ENCODE data around the gene PIAS1. TPM values are rescaled to one million over a fixed set of nuclear protein-coding genes. Genes with fewer than 3 reads are reported as not detected.

The PIAS1 gene
- total RNA-seq, 1 donor from 2014 or later, result 6.8 TPM

DNA sequence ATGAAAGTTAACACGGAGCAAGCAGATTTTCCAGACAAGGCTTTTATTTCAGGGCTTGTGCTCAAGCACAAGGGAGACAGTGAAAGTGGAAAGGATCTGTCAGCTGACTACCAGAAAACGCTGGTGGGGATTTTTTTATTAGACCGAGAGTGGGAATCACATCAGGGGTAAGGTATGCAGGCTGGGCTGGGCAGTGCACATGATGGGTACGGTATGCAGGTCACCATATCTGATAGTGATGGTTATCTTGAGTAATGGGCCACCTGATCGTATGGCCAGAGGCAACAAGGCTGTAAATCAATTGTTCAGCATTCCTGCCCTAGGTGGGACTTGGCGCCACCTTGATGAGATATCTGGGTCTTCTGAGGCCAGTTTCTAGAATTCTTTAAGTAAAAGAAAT is 36.9 kb upstream of the PIAS1 start:
- no peaks in the 10 kb centered on the region for H3K27me3 ChIP-seq (ENCODE audit: control insufficient read depth, insufficient read depth, low read length)
- FAIRE-seq (no peak), DNase-seq (ENCODE audit: low read depth) (no peak)
- no peaks in the 10 kb centered on the region for H3K36me3 ChIP-seq (ENCODE audit: control insufficient read depth, insufficient read depth, low read length)
- H3K4me3 ChIP-seq (ENCODE audit: low read depth, low read length), result no peak overlapping the region
- TF ChIP-seq, protein P1, sequence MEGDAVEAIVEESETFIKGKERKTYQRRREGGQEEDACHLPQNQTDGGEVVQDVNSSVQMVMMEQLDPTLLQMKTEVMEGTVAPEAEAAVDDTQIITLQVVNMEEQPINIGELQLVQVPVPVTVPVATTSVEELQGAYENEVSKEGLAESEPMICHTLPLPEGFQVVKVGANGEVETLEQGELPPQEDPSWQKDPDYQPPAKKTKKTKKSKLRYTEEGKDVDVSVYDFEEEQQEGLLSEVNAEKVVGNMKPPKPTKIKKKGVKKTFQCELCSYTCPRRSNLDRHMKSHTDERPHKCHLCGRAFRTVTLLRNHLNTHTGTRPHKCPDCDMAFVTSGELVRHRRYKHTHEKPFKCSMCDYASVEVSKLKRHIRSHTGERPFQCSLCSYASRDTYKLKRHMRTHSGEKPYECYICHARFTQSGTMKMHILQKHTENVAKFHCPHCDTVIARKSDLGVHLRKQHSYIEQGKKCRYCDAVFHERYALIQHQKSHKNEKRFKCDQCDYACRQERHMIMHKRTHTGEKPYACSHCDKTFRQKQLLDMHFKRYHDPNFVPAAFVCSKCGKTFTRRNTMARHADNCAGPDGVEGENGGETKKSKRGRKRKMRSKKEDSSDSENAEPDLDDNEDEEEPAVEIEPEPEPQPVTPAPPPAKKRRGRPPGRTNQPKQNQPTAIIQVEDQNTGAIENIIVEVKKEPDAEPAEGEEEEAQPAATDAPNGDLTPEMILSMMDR (IDR thresholded peaks at IDR 0.05; ENCODE audit: insufficient read depth, low read length, severe bottlenecking), result no peak

DNA sequence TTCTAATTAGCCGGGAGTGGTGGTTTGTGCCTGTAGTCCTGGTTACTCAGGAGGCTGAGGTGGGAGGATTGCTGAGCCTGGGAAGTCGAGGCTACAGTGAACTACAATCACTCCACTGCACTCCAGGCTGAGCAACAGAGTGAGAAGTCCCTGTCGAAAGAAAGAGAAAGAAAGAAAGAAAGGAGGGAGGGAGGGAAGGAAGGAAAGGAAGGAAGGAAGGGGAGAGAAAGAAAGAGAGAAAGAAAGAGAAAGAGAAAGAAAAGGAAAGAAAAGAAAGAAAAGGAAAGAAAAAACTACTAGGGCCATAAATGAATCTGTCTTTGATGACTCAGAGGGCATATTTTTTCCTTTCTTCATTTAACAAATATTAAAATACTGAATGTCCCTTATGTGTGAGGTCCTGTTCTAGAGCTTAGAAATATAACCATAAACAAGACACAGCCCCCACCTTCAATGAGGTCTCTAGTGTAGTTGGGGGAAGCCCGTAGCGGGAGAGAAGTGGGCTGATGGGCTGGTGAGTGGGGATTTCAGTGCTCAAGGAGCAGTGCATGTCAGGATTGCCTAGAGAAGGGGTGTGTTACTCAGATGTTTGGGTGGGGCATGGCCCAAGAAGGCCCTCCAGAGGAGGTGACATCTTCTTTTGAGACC is 35.2 kb upstream of the PIAS1 start:
- H3K4me3 ChIP-seq (ENCODE audit: low read depth, low read length), result no peak overlapping the region
- no peaks in the 10 kb centered on the region for H3K27me3 ChIP-seq (ENCODE audit: control insufficient read depth, insufficient read depth, low read length)
- DNase-seq (ENCODE audit: low read depth) (no peak), FAIRE-seq (no peak)
- TF ChIP-seq, protein P1 (IDR thresholded peaks at IDR 0.05; ENCODE audit: insufficient read depth, low read length, severe bottlenecking), result no peak
- H3K36me3 ChIP-seq (ENCODE audit: control insufficient read depth, insufficient read depth, low read length), result no peaks in the 10 kb centered on the region

DNA sequence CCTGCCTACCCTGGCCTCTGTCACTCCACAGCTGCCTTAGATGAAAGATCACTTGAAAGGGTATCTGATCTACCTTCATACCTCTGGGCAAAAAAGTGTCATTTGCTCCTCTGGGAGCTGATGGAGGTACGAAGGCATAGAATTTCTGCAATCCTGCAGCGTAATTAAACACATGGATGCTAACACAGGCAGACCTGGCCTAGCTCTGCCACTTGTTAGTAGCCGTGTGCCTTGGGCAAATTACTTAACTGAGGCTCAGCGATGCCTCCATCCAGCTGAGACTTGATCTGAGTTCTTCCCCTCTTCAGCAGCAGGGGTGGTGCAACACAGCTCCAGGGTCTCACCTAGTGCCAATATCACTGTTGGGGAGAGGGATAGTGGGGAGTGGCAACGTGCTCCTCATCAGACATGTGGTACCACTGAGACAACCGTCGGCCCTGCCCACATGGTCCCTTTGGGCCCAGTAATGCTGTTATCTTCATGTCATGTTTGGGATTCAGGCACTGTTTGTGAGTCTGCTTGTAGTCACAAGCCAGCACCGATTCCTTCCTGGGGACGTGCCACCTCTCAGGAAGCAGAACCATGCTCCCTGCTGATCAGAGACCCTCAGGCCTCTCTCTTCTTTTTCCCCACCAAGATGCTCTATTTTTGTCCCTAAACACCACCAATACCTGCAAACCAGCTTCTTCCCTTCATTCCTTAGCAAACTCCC is 34.1 kb upstream of the PIAS1 start:
- FAIRE-seq (peak; percentile 90), DNase-seq (ENCODE audit: low read depth) (no peak)

DNA sequence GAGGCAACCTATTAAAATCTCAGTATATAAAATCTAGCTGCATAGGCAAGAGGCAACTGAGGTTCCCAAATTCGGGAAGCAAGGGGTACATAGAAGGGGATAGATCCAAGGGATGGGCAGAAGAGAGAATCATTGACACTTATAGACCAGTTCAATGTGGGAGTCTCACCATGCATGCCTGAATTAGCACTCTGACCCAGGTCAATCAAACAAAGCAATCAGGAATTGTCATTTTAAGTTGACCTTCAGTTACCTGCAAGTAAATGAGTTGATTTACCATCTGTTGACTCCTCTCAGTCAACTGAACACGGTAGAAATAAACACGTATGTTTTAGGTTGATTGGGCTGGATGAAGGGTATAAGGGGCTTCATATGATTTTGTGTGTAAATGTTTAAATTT is 33.4 kb upstream of the PIAS1 start:
- Histone ChIP-seq H3K4me3 (ENCODE audit: low read depth, low read length) (no peak overlapping the region), H3K27me3 (ENCODE audit: control insufficient read depth, insufficient read depth, low read length) (no peaks in the 10 kb centered on the region), H3K36me3 (ENCODE audit: control insufficient read depth, insufficient read depth, low read length) (no peaks in the 10 kb centered on the region)
- no peak for FAIRE-seq
- DNase-seq (ENCODE audit: low read depth), result no peak
- TF ChIP-seq, protein P1 (IDR thresholded peaks at IDR 0.05; ENCODE audit: insufficient read depth, low read length, severe bottlenecking), result no peak

More for the DNA sequence above, 34.1 kb upstream of the PIAS1 start:
- TF ChIP-seq, protein P1 (IDR thresholded peaks at IDR 0.05; ENCODE audit: insufficient read depth, low read length, severe bottlenecking), result no peak
- Histone ChIP-seq H3K27me3 (ENCODE audit: control insufficient read depth, insufficient read depth, low read length) (no peaks in the 10 kb centered on the region), H3K36me3 (ENCODE audit: control insufficient read depth, insufficient read depth, low read length) (no peaks in the 10 kb centered on the region), H3K4me3 (ENCODE audit: low read depth, low read length) (no peak overlapping the region)

DNA sequence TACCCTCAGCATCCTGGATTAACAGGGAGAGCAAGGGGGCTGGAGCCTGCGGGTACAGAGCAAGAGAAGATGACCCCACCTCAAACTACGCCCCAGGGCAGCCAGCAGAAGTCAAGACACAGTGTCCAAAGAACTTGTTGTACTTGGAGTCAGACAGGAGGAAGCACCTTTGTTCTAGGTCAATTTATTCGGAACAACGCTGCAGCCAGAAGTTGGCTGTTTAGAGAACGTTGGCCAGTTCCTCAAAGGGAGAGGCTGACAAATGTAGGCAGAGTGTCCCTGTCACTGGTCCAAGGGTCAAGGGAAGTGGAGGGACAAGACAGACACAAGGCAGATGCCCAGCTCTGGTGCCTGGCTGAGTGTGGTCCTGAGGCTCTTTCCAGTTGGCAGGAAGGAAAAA is 32.1 kb upstream of the PIAS1 start:
- Histone ChIP-seq H3K27me3 (ENCODE audit: control insufficient read depth, insufficient read depth, low read length) (no peaks in the 10 kb centered on the region), H3K4me3 (ENCODE audit: low read depth, low read length) (no peak overlapping the region), H3K36me3 (ENCODE audit: control insufficient read depth, insufficient read depth, low read length) (no peaks in the 10 kb centered on the region)
- TF ChIP-seq, protein P1 (IDR thresholded peaks at IDR 0.05; ENCODE audit: insufficient read depth, low read length, severe bottlenecking), result no peak
- FAIRE-seq (no peak), DNase-seq (ENCODE audit: low read depth) (no peak)

Data from bronchial epithelial cell (primary cell).